ENCODE measurements around the gene GALR3.
"Not testable (repeated sequence)": the region's sequence is repeated elsewhere in the genome, so short reads cannot be mapped to it uniquely, and the experiment has no call there.

GALR3 gene, protein sequence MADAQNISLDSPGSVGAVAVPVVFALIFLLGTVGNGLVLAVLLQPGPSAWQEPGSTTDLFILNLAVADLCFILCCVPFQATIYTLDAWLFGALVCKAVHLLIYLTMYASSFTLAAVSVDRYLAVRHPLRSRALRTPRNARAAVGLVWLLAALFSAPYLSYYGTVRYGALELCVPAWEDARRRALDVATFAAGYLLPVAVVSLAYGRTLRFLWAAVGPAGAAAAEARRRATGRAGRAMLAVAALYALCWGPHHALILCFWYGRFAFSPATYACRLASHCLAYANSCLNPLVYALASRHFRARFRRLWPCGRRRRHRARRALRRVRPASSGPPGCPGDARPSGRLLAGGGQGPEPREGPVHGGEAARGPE

GRCh38 chr22:37823134-37823985 is at the start of gene GALR3:
Gene GALR3 (plus strand): TSS chr22:37823382. CDS start chr22:37823407, 25 bp downstream.
- DNase-seq = no peak

GRCh38 chr22:37774728-37775127 is 48.5 kb upstream of the GALR3 start:
- no peak for DNase-seq

DNA sequence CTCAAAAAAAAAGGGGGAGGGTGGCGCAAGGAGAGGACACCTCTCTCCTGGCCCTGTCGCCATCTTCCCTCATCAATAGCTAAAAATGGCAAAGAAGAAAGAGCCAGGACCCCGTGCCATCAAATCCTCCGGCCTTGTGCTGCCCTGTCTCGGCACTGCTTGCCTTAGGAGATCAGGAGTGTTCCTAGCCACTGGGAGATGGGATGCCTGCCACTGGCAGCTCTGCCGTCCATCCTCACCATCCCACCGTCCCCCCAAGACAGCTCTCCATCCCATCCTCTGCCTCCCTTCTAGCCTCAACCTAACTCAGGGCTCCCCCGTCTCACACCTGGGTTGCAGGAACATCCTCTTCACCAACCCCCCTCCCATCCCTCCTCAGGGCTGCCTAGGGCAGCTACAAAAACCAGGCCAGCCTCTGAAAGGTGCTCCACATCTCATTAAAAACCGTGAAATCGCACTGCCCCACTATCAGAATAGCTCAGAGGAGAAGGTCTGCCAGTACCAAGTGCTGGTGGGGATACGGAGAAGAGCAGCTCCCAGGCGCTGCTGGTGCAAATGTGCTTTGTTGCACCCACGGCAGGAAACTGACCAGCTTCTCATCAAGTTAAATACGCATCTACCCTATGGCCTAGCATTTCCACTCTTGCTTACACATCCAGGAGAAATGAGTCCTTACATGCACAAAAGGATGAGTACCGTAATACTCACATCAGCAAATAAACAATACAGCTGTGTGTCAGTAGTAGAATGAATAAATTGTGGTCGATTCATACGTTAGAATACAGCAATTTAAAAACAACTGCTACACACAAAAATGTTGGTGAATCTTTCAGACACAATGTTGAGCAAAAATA is 47.2 kb upstream of the GALR3 start:
- DNase-seq = no peak

DNA sequence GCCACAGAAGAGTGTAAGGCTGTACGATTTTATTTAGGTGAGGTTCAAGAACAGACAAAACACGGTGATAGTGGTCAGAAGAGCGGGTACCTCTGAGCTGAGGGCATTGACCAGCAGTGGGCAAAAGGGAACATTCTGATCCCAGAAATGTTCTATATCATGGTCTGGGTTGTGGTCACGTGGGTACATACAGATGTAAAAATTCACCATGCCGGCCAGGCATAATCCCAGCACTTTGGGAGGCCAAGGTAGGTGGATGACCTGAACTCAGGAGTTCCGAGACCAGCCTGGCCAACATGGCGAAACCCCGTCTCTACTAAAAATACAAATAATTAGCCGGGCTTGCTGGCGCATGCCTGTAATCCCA is 46.6 kb upstream of the GALR3 start:
- DNase-seq = no peak

DNA sequence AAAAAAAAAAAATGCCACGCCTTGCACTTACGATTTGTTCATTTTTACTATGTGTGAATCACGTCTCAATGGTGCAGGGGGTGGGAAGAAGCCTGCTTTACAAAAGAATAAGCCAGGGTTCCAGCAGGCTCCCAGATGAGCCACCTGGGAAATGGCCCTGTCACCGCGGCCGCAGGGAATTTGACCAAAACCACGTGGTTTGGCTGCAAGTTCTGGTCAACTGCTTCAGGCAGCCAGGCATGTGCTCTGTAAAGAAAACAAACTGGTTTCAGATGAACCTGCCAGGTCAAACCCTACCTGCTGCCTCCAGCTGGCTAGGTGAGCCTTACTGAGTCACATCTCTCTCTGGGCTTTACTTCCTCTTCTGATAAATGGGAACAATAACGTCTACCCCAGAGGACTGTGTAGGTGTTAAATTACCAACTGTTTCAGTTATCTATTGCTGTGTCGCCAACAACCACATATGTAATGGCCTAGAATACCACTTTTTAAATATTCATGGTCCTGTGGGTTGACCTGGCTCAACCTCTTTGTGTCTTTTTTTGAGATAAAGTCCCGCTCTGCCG is 46.0 kb upstream of the GALR3 start:
- DNase-seq = peak; percentile 28

GRCh38 chr22:37778370-37779009 is 44.7 kb upstream of the GALR3 start:
- DNase-seq = no peak

GRCh38 chr22:37781434-37782059 is 41.6 kb upstream of the GALR3 start:
- DNase-seq = no peak

- no peak for DNase-seq
Measured at GRCh38 chr22:37782340-37783168, 40.6 kb upstream of the GALR3 start.

GRCh38 chr22:37784829-37785495 is 38.2 kb upstream of the GALR3 start:
- DNase-seq = no peak

DNA sequence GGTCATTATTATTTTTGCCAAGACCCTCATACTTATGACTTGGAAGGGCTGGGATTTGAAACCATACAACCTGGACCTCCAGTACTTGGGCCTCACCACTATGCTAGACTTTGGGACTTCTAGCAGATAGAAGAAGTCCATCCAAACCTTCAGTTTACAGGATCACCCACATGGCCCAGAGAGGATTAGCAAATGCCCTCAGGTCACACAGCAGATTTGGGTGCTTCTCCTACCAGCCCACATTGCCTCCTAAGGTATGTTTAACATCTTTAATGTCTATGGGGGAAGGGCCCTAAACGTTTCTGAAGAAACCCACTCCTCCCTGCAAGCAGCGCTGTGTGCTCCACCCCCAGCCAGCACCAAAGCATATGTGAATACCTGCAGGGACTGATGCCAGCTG is 32.9 kb upstream of the GALR3 start:
- no peak for DNase-seq

- DNase-seq = no peak
Measured at GRCh38 chr22:37792494-37792893, 30.7 kb upstream of the GALR3 start.

- DNase-seq = no peak
Measured at GRCh38 chr22:37794376-37794775, 28.8 kb upstream of the GALR3 start.

GRCh38 chr22:37796079-37796478 is 27.1 kb upstream of the GALR3 start:
- DNase-seq = no peak

DNA sequence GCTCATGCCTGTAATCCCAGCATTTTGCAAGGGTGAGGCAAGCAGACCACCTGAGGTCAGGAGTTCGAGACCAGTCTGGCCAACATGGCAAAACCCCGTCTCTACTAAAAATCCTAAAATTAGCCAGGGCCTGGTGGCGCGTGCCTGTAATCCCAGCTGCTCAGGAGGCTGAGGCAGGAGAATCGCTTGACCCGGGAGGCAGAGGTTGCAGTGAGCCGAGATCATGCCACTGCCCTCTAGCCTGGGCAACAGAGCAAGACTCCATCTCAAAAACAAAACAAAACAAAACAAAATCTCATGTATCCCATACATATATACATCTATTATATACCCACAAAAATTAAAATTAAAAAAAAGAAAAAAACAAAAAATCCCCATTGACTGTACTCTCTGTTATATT is 25.9 kb upstream of the GALR3 start:
- not testable (repeated sequence) for DNase-seq

DNA sequence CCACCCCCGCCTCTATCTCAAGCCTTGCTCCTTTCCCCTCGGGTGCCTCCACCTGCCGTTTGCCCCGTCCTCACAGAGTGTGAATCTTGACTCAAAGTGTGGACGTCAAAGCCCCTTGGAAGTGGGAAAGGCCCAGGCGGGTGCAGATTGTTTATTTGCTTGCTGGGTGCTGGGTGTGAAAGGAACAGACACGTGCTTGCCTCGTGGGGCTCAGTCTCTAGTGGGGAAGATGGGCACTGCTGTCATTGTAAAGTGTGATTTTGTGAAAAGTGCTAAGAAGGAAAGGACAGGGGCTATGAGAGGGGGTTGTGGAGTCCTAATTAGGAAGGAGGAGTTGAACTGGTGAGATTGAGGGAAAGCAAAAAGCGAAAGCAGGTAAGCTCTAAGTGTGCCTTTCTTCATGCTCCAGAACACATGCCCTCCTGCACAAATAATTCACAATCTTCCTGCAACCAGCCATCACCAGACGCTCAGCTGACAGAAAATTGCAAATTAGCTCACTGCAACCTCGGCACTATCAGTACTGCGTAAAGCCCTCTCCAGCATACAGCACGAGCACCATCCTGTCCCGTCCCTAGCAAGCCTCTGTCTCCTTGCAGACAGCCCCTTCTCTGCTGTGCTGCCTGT is 25.2 kb upstream of the GALR3 start:
- DNase-seq = no peak

GRCh38 chr22:37799979-37800378 is 23.2 kb upstream of the GALR3 start:
- DNase-seq = not testable (repeated sequence)

- DNase-seq = peak; percentile 33
Measured at GRCh38 chr22:37801946-37802309, 21.3 kb upstream of the GALR3 start.

GRCh38 chr22:37802310-37803194 is 20.6 kb upstream of the GALR3 start:
- DNase-seq = peak; percentile 18

DNA sequence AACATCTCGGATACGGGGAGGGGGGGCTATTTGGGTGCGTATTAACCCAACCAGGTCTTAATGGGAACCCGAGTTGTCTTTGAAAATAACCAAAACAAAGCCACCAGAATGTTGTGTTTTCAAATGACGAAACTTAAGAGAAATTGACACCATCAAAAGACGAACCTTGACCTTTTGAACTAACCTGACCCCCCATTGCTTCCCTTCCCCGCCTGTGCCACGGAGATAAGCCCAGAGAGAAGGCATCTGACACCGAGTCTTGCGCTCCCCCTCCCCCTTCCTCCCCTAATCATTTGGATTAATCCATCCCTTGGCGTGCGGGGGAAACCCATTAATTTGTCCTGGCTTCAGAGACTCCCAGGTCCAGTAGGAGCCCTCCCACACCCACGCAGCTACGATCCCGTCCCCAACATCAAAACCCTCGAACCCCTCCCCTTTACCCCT is 20.0 kb upstream of the GALR3 start:
- no peak for DNase-seq

Data from DMS79 (cell line).